ENCODE results near the gene ACO1.
"Not testable (repeated sequence)": the region's sequence is repeated elsewhere in the genome, so short reads cannot be mapped to it uniquely, and the experiment has no call there.

Gene ACO1

GRCh38 chr9:32384364-32385151 lies at the start of gene ACO1:
ACO1 (plus strand) TSS chr9:32384643; CDS start chr9:32405507, 20,864 bp downstream.
- DNase-seq (ENCODE audit: low read depth in 2 of 2), result peak; percentile 71 to 76

GRCh38 chr9:32334916-32335895 lies 49.2 kb upstream of the ACO1 start:
- no peak for DNase-seq (ENCODE audit: low read depth in 2 of 2)

GRCh38 chr9:32339424-32339823 lies 45.0 kb upstream of the ACO1 start:
- no peak for DNase-seq (ENCODE audit: low read depth in 2 of 2)

DNA sequence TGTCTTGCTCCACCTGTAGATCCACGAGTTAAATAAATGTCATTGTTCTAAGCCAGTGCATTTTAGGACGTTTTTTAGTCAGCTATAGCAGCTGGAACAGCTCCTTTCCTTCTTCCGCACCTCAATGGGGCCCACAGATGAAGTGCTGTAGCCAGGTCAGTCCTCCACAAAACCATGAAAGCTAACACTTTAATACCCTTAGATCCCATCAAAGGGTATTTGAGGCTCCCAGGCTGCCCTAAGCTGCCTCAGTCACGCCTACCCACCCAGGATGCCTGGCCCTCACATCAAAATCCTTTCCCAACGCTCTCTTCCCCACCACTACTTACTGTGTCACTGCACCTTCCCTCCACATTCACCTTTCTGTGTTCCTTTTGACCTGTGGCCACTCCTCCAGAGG lies 44.1 kb upstream of the ACO1 start:
- DNase-seq (ENCODE audit: low read depth in 2 of 2), result no peak

- DNase-seq (ENCODE audit: low read depth in 2 of 2), result no peak
These were observed 39.8 kb upstream of the ACO1 start for GRCh38 chr9:32344551-32345182.

GRCh38 chr9:32345243-32345642 lies 39.2 kb upstream of the ACO1 start:
- no peak for DNase-seq (ENCODE audit: low read depth in 2 of 2)

GRCh38 chr9:32347571-32347970 lies 36.9 kb upstream of the ACO1 start:
- no peak for DNase-seq (ENCODE audit: low read depth in 2 of 2)

DNA sequence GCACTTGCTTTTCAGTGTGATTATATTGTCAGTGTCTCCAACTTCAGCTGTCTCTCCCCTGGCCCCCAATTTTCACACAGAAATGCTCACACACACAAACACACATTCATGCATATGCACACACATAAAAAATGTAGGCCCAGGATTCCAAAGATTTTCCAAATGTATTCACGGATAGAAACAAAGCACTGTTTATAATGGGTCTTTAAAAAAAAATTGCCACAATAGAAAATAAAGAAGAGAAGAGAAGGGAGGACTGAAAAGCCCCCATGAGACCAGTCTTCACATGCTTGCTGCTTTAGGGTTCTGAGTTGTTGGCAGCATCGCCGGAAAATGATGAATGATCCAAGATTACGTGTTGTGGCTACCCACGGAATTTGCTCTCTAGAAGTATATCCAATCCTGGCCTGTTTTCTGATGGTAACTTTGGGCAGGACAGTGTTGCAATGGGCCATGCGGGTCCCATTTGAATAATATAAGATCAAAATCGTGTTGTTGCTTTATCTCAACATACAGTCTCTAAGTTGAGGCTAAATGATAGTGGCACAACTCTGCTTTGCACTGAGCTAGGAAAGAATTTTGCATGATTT lies 36.2 kb upstream of the ACO1 start:
- DNase-seq (ENCODE audit: low read depth in 2 of 2), result no peak

- DNase-seq (ENCODE audit: low read depth in 2 of 2), result no peak
These were observed 35.4 kb upstream of the ACO1 start for GRCh38 chr9:32349013-32349412.

DNA sequence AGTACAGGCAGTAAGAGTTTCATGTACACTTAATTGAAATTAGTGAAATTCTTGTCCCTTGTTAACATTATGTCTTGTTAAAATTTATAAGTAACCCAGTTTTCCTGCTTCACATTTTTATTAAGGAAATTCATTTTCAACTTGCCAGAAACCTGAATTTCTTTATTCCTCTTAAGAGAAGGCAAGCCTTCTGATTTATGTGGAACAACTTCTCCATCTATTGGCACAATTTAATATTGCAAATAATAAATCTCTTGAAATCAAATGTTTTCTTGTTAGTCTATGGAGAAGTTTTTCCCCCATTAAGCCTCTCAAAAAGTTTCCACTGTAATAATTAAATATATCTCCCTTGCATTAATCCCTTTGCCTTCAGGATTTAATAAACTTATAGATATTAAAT lies 33.8 kb upstream of the ACO1 start:
- DNase-seq (ENCODE audit: low read depth in 2 of 2), result no peak

GRCh38 chr9:32351845-32352244 lies 32.6 kb upstream of the ACO1 start:
- DNase-seq (ENCODE audit: low read depth in 2 of 2), result no peak

DNA sequence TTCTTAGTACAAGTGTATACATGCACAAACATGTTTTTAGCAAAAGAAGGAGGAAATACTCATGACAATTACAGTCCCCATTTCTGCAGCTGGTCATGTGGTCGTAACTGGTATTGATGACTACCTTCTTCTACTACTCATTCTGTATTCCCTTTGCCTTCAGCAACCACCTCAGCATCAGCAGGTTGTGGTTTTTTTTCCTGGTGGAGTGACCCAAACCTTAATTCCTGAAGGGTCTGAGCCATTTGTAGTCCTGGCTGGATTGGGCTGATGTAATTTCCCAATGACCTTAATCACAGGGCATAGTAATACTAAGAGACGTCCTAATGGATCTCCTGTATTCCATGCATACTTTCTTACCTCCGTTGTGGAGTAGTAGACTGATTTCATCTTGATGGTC lies 31.0 kb upstream of the ACO1 start:
- DNase-seq (ENCODE audit: low read depth in 2 of 2), result not testable (repeated sequence)

GRCh38 chr9:32359452-32359851 lies 25.0 kb upstream of the ACO1 start:
- no peak for DNase-seq (ENCODE audit: low read depth in 2 of 2)

- DNase-seq (ENCODE audit: low read depth in 2 of 2), result no peak
These were observed 23.3 kb upstream of the ACO1 start for GRCh38 chr9:32360983-32361673.

DNA sequence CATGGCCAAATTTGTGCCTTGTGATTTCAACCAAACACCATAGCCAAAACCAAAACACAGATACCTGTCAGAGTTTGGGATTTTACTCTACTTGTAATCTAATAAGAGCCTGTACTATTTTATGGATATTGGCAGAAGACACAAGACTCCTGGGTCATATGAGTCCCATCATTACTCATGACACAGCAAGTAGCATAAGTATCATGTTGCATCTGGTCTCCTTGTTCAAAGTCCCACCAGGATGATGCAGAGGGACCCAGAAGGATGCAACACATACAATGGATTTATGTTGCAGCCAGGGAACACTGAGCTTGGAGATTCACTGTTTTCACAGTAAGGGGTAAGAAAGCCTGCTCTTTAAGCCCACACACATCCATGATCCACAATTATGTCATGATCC lies 13.2 kb upstream of the ACO1 start:
- no peak for DNase-seq (ENCODE audit: low read depth in 2 of 2)

GRCh38 chr9:32371679-32372078 lies 12.8 kb upstream of the ACO1 start:
- DNase-seq (ENCODE audit: low read depth in 2 of 2), result no peak

DNA sequence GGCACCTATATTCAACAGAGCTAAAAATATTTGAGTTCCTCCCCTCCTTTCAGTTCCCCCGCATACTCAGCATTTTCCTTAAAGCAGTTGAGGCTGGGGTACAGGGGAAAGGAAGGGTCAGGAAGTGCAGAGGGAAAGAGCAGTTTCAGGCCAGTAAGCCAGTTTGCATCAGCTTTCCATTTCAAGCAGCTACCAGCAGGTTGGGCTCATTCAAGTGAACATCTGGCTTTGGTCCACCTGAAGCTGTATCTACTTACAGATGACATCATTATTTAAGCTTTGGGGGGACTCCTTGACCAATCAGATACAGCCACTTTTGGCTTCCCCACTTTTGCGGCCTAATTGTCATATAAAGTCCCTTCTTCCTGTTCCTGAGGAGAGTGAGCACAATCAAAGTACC lies 8.2 kb upstream of the ACO1 start:
- no peak for DNase-seq (ENCODE audit: low read depth in 2 of 2)

DNA sequence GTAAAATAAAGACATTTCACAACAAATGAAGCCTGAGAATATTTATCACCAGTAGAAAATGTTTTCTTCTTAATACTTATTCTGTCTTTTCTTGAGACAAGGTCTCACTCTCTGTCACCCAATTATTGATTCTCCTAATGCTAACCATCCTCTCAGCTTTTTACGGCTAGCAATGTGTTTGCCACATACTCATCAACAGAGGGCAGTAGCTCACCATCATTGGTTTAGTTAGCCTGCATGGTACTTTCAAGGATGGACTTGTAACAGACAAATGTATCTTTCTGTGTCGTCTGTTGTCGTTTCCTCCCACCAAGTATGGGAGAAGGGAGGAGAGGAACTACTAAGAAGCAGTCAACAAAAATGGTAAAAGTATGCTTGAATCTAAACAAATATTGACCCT lies 5.9 kb upstream of the ACO1 start:
- peak in 1 of 2 donors; percentile 17 for DNase-seq (ENCODE audit: low read depth in 2 of 2)

- DNase-seq (ENCODE audit: low read depth in 2 of 2), result peak in 1 of 2 donors; percentile 24
These were observed 5.3 kb upstream of the ACO1 start for GRCh38 chr9:32378993-32379729.

DNA sequence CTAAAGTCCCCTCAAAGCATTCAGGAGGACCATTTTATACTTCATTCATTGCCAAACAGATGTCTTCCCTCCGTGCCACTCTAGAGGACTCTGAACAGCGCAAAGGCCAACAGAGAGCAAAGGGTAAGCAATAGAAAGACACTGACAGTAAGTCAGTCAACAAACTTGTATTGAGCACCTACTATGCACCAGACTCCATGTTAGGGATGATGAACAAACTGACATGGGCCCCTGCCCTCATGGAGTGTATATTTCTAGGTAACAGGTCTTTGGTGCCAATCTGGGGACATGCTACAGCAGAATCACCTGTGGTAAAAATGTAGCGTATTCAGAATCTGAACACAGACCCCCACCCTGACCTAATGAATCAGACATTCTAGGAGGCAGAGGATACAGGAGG lies 3.5 kb upstream of the ACO1 start:
- no peak for DNase-seq (ENCODE audit: low read depth in 2 of 2)

Data from stimulated activated CD8-positive, alpha-beta memory T cell treated with anti-CD3 and anti-CD28 coated beads, Interleukin-15, amount 100 ng/mL, for 4 hours (primary cell).